Measurements from ENCODE around the gene TRIM7.

Gene TRIM7

GRCh38 chr5:181224390-181225229, 19.6 kb upstream of the TRIM7 start:
- H3K4me3 ChIP-seq (ENCODE audit: low read length) = peak overlapping the region; percentile 88
- H3K4me1 ChIP-seq (ENCODE audit: control insufficient read depth, insufficient read depth, low read length) = peaks cover 17% of the 10 kb centered on the region
- H3K27me3 ChIP-seq (ENCODE audit: control insufficient read depth, insufficient read depth, low read length) = no peaks in the 10 kb centered on the region
- H3K9me3 ChIP-seq (ENCODE audit: control insufficient read depth, low read length) = no peaks in the 10 kb centered on the region
- H3K9ac ChIP-seq (ENCODE audit: low read length) = peak overlapping the region; percentile 91
- no peaks in the 10 kb centered on the region for H3K36me3 ChIP-seq (ENCODE audit: control insufficient read depth, insufficient read depth, low read length)

GRCh38 chr5:181223729-181224389, 18.9 kb upstream of the TRIM7 start:
- Histone ChIP-seq H3K4me1 (ENCODE audit: control insufficient read depth, insufficient read depth, low read length) (peaks cover 17% of the 10 kb centered on the region), H3K27me3 (ENCODE audit: control insufficient read depth, insufficient read depth, low read length) (no peaks in the 10 kb centered on the region), H3K36me3 (ENCODE audit: control insufficient read depth, insufficient read depth, low read length) (no peaks in the 10 kb centered on the region), H3K9me3 (ENCODE audit: control insufficient read depth, low read length) (no peaks in the 10 kb centered on the region), H3K9ac (ENCODE audit: low read length) (peak overlapping the region; percentile 91), H3K4me3 (ENCODE audit: low read length) (peak overlapping the region; percentile 88)

- Histone ChIP-seq H3K4me3 (ENCODE audit: low read length) (peak within 1 kb of the TSS; percentile 88), H3K27me3 (ENCODE audit: control insufficient read depth, insufficient read depth, low read length) (no peaks in the 10 kb centered on the region), H3K9ac (ENCODE audit: low read length) (peak within 1 kb of the TSS; percentile 91), H3K9me3 (ENCODE audit: control insufficient read depth, low read length) (no peaks in the 10 kb centered on the region), H3K36me3 (ENCODE audit: control insufficient read depth, insufficient read depth, low read length) (no peaks in the 10 kb centered on the region), H3K4me1 (ENCODE audit: control insufficient read depth, insufficient read depth, low read length) (peaks cover 17% of the 10 kb centered on the region)
Observed at GRCh38 chr5:181223058-181223728, 18.2 kb upstream of the TRIM7 start, which contains the start of gene TRIM41. Gene TRIM41, plus strand, starts transcription at chr5:181223281. Its CDS starts 719 bp downstream, at chr5:181224000.

GRCh38 chr5:181222630-181223057, 17.6 kb upstream of the TRIM7 start:
- Histone ChIP-seq H3K9ac (ENCODE audit: low read length) (peak overlapping the region; percentile 91), H3K36me3 (ENCODE audit: control insufficient read depth, insufficient read depth, low read length) (no peaks in the 10 kb centered on the region), H3K27me3 (ENCODE audit: control insufficient read depth, insufficient read depth, low read length) (no peaks in the 10 kb centered on the region), H3K9me3 (ENCODE audit: control insufficient read depth, low read length) (no peaks in the 10 kb centered on the region), H3K4me1 (ENCODE audit: control insufficient read depth, insufficient read depth, low read length) (peaks cover 17% of the 10 kb centered on the region), H3K4me3 (ENCODE audit: low read length) (peak overlapping the region; percentile 88)

- peaks cover 17% of the 10 kb centered on the region for H3K4me1 ChIP-seq (ENCODE audit: control insufficient read depth, insufficient read depth, low read length)
- peak overlapping the region; percentile 91 for H3K9ac ChIP-seq (ENCODE audit: low read length)
Observed at GRCh38 chr5:181221792-181222629, 17.0 kb upstream of the TRIM7 start.

GRCh38 chr5:181221105-181221791, 16.3 kb upstream of the TRIM7 start:
- Histone ChIP-seq H3K27me3 (ENCODE audit: control insufficient read depth, insufficient read depth, low read length) (no peaks in the 10 kb centered on the region), H3K36me3 (ENCODE audit: control insufficient read depth, insufficient read depth, low read length) (no peaks in the 10 kb centered on the region), H3K4me3 (ENCODE audit: low read length) (no peak overlapping the region), H3K4me1 (ENCODE audit: control insufficient read depth, insufficient read depth, low read length) (peaks cover 17% of the 10 kb centered on the region), H3K9ac (ENCODE audit: low read length) (no peak overlapping the region), H3K9me3 (ENCODE audit: control insufficient read depth, low read length) (no peaks in the 10 kb centered on the region)

More at GRCh38 chr5:181221792-181222629, 17.0 kb upstream of the TRIM7 start:
- H3K27me3 ChIP-seq (ENCODE audit: control insufficient read depth, insufficient read depth, low read length) = no peaks in the 10 kb centered on the region
- H3K4me3 ChIP-seq (ENCODE audit: low read length) = peak overlapping the region; percentile 88
- no peaks in the 10 kb centered on the region for H3K9me3 ChIP-seq (ENCODE audit: control insufficient read depth, low read length)
- no peaks in the 10 kb centered on the region for H3K36me3 ChIP-seq (ENCODE audit: control insufficient read depth, insufficient read depth, low read length)

- H3K9me3 ChIP-seq (ENCODE audit: control insufficient read depth, low read length) = no peaks in the 10 kb centered on the region
- no peak overlapping the region for H3K9ac ChIP-seq (ENCODE audit: low read length)
- H3K36me3 ChIP-seq (ENCODE audit: control insufficient read depth, insufficient read depth, low read length) = no peaks in the 10 kb centered on the region
- peaks cover 17% of the 10 kb centered on the region for H3K4me1 ChIP-seq (ENCODE audit: control insufficient read depth, insufficient read depth, low read length)
- no peak overlapping the region for H3K4me3 ChIP-seq (ENCODE audit: low read length)
- no peaks in the 10 kb centered on the region for H3K27me3 ChIP-seq (ENCODE audit: control insufficient read depth, insufficient read depth, low read length)
Observed at GRCh38 chr5:181220178-181220515, 15.2 kb upstream of the TRIM7 start.

- no peak overlapping the region for H3K4me3 ChIP-seq (ENCODE audit: low read length)
- H3K9me3 ChIP-seq (ENCODE audit: control insufficient read depth, low read length) = no peaks in the 10 kb centered on the region
- H3K36me3 ChIP-seq (ENCODE audit: control insufficient read depth, insufficient read depth, low read length) = no peaks in the 10 kb centered on the region
- no peak overlapping the region for H3K9ac ChIP-seq (ENCODE audit: low read length)
- H3K27me3 ChIP-seq (ENCODE audit: control insufficient read depth, insufficient read depth, low read length) = no peaks in the 10 kb centered on the region
- peaks cover 13% of the 10 kb centered on the region for H3K4me1 ChIP-seq (ENCODE audit: control insufficient read depth, insufficient read depth, low read length)
Observed at GRCh38 chr5:181219262-181220177, 14.5 kb upstream of the TRIM7 start.

- Histone ChIP-seq H3K4me3 (ENCODE audit: low read length) (no peak overlapping the region), H3K9me3 (ENCODE audit: control insufficient read depth, low read length) (no peaks in the 10 kb centered on the region), H3K9ac (ENCODE audit: low read length) (no peak overlapping the region), H3K27me3 (ENCODE audit: control insufficient read depth, insufficient read depth, low read length) (no peaks in the 10 kb centered on the region), H3K4me1 (ENCODE audit: control insufficient read depth, insufficient read depth, low read length) (peaks cover 6% of the 10 kb centered on the region), H3K36me3 (ENCODE audit: control insufficient read depth, insufficient read depth, low read length) (no peaks in the 10 kb centered on the region)
Observed at GRCh38 chr5:181218795-181219124, 13.8 kb upstream of the TRIM7 start.

GRCh38 chr5:181217803-181218062, 12.7 kb upstream of the TRIM7 start:
- H3K9ac ChIP-seq (ENCODE audit: low read length) = peak overlapping the region; percentile 12
- H3K27me3 ChIP-seq (ENCODE audit: control insufficient read depth, insufficient read depth, low read length) = no peaks in the 10 kb centered on the region
- H3K4me1 ChIP-seq (ENCODE audit: control insufficient read depth, insufficient read depth, low read length) = peaks cover 6% of the 10 kb centered on the region
- peak overlapping the region; percentile 7 for H3K4me3 ChIP-seq (ENCODE audit: low read length)
- no peaks in the 10 kb centered on the region for H3K9me3 ChIP-seq (ENCODE audit: control insufficient read depth, low read length)
- no peaks in the 10 kb centered on the region for H3K36me3 ChIP-seq (ENCODE audit: control insufficient read depth, insufficient read depth, low read length)
